AG10803 (cell line): ENCODE measurements around the gene ASB6.

Experiments used
- DNase-seq: peaks from one replicate; pipeline ENCODE4 v3.0.0; 2010; ENCODE audit warnings: low read depth
- H3K4me3 ChIP-seq: 2 replicates; pipeline ENCODE4 v1.5.1; 2011; ENCODE audit warnings: mild to moderate bottlenecking, low read length, control low read depth
- CTCF ChIP-seq: conservative IDR thresholded peaks from 2 replicates; pipeline ENCODE4 v1.5.1; 2011; ENCODE audit warnings: mild to moderate bottlenecking, low read length, control low read depth, inconsistent platforms

The ASB6 gene

GRCh38 chr9:129669141-129669718, 27.3 kb upstream of the ASB6 start:
- peak; percentile 90 for DNase-seq
- H3K4me3 ChIP-seq, result peak overlapping the region; percentile 36
- peak; percentile 28 for TF ChIP-seq CTCF

GRCh38 chr9:129667850-129668249, 25.9 kb upstream of the ASB6 start:
- TF ChIP-seq CTCF, result peak; percentile 35; the same call in 1 of the 2 replicates
- peak overlapping the region; percentile 85 for H3K4me3 ChIP-seq
- peak; percentile 41 for DNase-seq

- peak overlapping the region; percentile 85 for H3K4me3 ChIP-seq
- no peak for DNase-seq
- TF ChIP-seq CTCF, result no peak
Observed at GRCh38 chr9:129667378-129667777, 25.4 kb upstream of the ASB6 start.

- no peak for TF ChIP-seq CTCF
- no peak for DNase-seq
- H3K4me3 ChIP-seq, result peak overlapping the region; percentile 85
Observed at GRCh38 chr9:129666575-129666974, 24.6 kb upstream of the ASB6 start.

- peak overlapping the region; percentile 85 for H3K4me3 ChIP-seq
- TF ChIP-seq CTCF, result no peak
- DNase-seq, result no peak
Observed at GRCh38 chr9:129665814-129666520, 24.0 kb upstream of the ASB6 start.

- TF ChIP-seq CTCF, result no peak
- DNase-seq, result peak; percentile 82
- H3K4me3 ChIP-seq, result peak within 1 kb of the TSS; percentile 85
Observed at GRCh38 chr9:129665389-129665775, 23.4 kb upstream of the ASB6 start, which contains the start of gene PRRX2. Gene PRRX2, plus strand, starts transcription at chr9:129665647. Its CDS starts 221 bp downstream, at chr9:129665868.
